Measurements from ENCODE around the gene CYTH2.
"Not testable (repeated sequence)": the region's sequence is repeated elsewhere in the genome, so short reads cannot be mapped to it uniquely, and the experiment has no call there.

Gene CYTH2

GRCh38 chr19:48487948-48488347, 18.8 kb downstream of the CYTH2 start:
- H2AFZ ChIP-seq (ENCODE audit: low read depth, low read length, severe bottlenecking): no peak overlapping the region
- TF ChIP-seq EZH2phosphoT487 (conservative IDR thresholded peaks at IDR 0.05; ENCODE audit: low read length): no peak
- TF ChIP-seq CTCF (IDR thresholded peaks at IDR 0.05; ENCODE audit: insufficient read depth, low read length, poor library complexity, severe bottlenecking): no peak
- no peaks in the 10 kb centered on the region for H4K20me1 ChIP-seq (ENCODE audit: low read depth, low read length)
- H3K4me2 ChIP-seq (ENCODE audit: low read depth, low read length, poor library complexity, severe bottlenecking): no peak overlapping the region
- H3K9me3 ChIP-seq (ENCODE audit: insufficient read depth, low read length): no peaks in the 10 kb centered on the region
- no peak overlapping the region for H3K4me3 ChIP-seq (ENCODE audit: insufficient read depth, low read length, poor library complexity, severe bottlenecking)
- no peaks in the 10 kb centered on the region for H3K36me3 ChIP-seq (ENCODE audit: low read length)
- H3K27ac ChIP-seq (ENCODE audit: low read depth, low read length): no peak overlapping the region
- H3K9me2 ChIP-seq (replicated peaks; ENCODE audit: insufficient read depth, low read length): no peaks in the 10 kb centered on the region
- no peak overlapping the region for H3K9ac ChIP-seq (ENCODE audit: low read length)
- no peaks in the 10 kb centered on the region for H3K27me3 ChIP-seq (ENCODE audit: low read length)
- no peaks in the 10 kb centered on the region for H3F3A ChIP-seq (ENCODE audit: insufficient read depth)
- no peaks in the 10 kb centered on the region for H3K79me2 ChIP-seq (ENCODE audit: insufficient read depth, low read length)

- H2AFZ ChIP-seq (ENCODE audit: low read depth, low read length, severe bottlenecking); H3K9me2 ChIP-seq (replicated peaks; ENCODE audit: insufficient read depth, low read length); H3K4me3 ChIP-seq (ENCODE audit: insufficient read depth, low read length, poor library complexity, severe bottlenecking); H3K4me2 ChIP-seq (ENCODE audit: low read depth, low read length, poor library complexity, severe bottlenecking); H3K9ac ChIP-seq (ENCODE audit: low read length); H3K9me3 ChIP-seq (ENCODE audit: insufficient read depth, low read length); H3K27ac ChIP-seq (ENCODE audit: low read depth, low read length); H4K20me1 ChIP-seq (ENCODE audit: low read depth, low read length); H3K79me2 ChIP-seq (ENCODE audit: insufficient read depth, low read length); H3K36me3 ChIP-seq (ENCODE audit: low read length); H3K27me3 ChIP-seq (ENCODE audit: low read length); H3F3A ChIP-seq (ENCODE audit: insufficient read depth): not testable (repeated sequence)
Measured at GRCh38 chr19:48488478-48488877, 19.3 kb downstream of the CYTH2 start.

DNA sequence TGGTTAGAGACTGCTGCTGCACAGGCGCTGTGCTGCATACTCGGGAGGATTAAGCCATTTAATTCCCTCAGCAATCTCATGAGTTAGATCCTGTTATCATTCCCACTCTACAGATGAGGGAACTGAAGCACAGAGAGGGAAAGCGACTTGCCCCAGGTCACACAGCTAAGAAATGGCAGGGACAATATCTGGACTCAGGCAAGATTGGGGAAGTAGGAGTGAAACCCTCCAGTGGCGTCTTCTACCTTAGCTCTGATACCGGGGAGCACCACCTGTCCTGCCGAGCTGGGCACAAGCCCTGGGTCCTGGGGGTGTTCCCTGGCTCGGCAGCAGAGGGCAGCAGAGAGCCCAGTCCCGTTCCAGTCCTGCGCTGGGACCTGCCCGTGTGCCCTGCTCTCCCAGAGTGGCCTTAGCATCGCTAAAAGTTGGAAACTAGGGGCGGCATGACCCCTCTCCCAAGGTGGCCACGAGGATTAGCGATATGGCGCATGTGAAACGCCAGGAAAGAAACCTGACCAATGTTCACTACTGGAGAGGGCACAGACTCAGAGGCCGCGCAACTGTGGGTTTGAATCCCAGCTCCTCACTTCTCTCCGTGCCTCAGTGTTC, 20.5 kb downstream of the CYTH2 start:
- Histone ChIP-seq H3K4me3 (ENCODE audit: insufficient read depth, low read length, poor library complexity, severe bottlenecking) (no peak overlapping the region), H4K20me1 (ENCODE audit: low read depth, low read length) (no peaks in the 10 kb centered on the region), H3K79me2 (ENCODE audit: insufficient read depth, low read length) (no peaks in the 10 kb centered on the region), H3K9me3 (ENCODE audit: insufficient read depth, low read length) (no peaks in the 10 kb centered on the region), H3K27ac (ENCODE audit: low read depth, low read length) (no peak overlapping the region), H2AFZ (ENCODE audit: low read depth, low read length, severe bottlenecking) (no peak overlapping the region), H3K9me2 (replicated peaks; ENCODE audit: insufficient read depth, low read length) (no peaks in the 10 kb centered on the region), H3K4me2 (ENCODE audit: low read depth, low read length, poor library complexity, severe bottlenecking) (no peak overlapping the region), H3F3A (ENCODE audit: insufficient read depth) (no peaks in the 10 kb centered on the region), H3K36me3 (ENCODE audit: low read length) (no peaks in the 10 kb centered on the region), H3K27me3 (ENCODE audit: low read length) (no peaks in the 10 kb centered on the region), H3K9ac (ENCODE audit: low read length) (no peak overlapping the region)
- TF ChIP-seq CTCF (IDR thresholded peaks at IDR 0.05; ENCODE audit: insufficient read depth, low read length, poor library complexity, severe bottlenecking) (peak; percentile 82), EZH2phosphoT487 (conservative IDR thresholded peaks at IDR 0.05; ENCODE audit: low read length) (no peak)

GRCh38 chr19:48490981-48491792, 22.0 kb downstream of the CYTH2 start:
- no peaks in the 10 kb centered on the region for H3K79me2 ChIP-seq (ENCODE audit: insufficient read depth, low read length)
- no peak overlapping the region for H3K27ac ChIP-seq (ENCODE audit: low read depth, low read length)
- no peaks in the 10 kb centered on the region for H3F3A ChIP-seq (ENCODE audit: insufficient read depth)
- H3K4me2 ChIP-seq (ENCODE audit: low read depth, low read length, poor library complexity, severe bottlenecking): peak overlapping the region; percentile 40
- no peaks in the 10 kb centered on the region for H3K36me3 ChIP-seq (ENCODE audit: low read length)
- H3K9me2 ChIP-seq (replicated peaks; ENCODE audit: insufficient read depth, low read length): no peaks in the 10 kb centered on the region
- H3K27me3 ChIP-seq (ENCODE audit: low read length): no peaks in the 10 kb centered on the region
- H3K9me3 ChIP-seq (ENCODE audit: insufficient read depth, low read length): no peaks in the 10 kb centered on the region
- no peak overlapping the region for H3K9ac ChIP-seq (ENCODE audit: low read length)
- no peak overlapping the region for H3K4me3 ChIP-seq (ENCODE audit: insufficient read depth, low read length, poor library complexity, severe bottlenecking)
- TF ChIP-seq CTCF (IDR thresholded peaks at IDR 0.05; ENCODE audit: insufficient read depth, low read length, poor library complexity, severe bottlenecking): no peak
- no peak for TF ChIP-seq EZH2phosphoT487 (conservative IDR thresholded peaks at IDR 0.05; ENCODE audit: low read length)
- H4K20me1 ChIP-seq (ENCODE audit: low read depth, low read length): no peaks in the 10 kb centered on the region
- H2AFZ ChIP-seq (ENCODE audit: low read depth, low read length, severe bottlenecking): no peak overlapping the region
